HepG2 (cell line): ENCODE measurements around the gene PDRG1. TPM values are rescaled to one million over a fixed set of nuclear protein-coding genes. Genes with fewer than 3 reads are reported as not detected.

Experiments
- CBX5 ChIP-seq: sonication (generic); formaldehyde crosslinking; IDR thresholded peaks from 2 replicates; pipeline ENCODE4 v1.4.0; 2020; ENCODE audit warnings: missing genetic modification reagents, borderline replicate concordance
- DNMT3B ChIP-seq: conservative IDR thresholded peaks from 2 replicates; pipeline ENCODE4 v1.6.1; 2016; ENCODE audit warnings: missing biosample characterization, control low read depth
- FOXA1 ChIP-seq, 2 experiments: fragments of 450-650 bp in 1 of 2; sonication (generic) in 1 of 2; formaldehyde crosslinking in 1 of 2; IDR thresholded peaks; 2 replicates each; pipeline versions ENCODE4 v1.4.0 to v1.6.1; 2016 to 2020; ENCODE audit warnings: missing genetic modification reagents in 1 of 2
- HOXD1 ChIP-seq: sonication (generic); formaldehyde crosslinking; IDR thresholded peaks from 2 replicates; pipeline ENCODE4 v1.5.0; 2020; ENCODE audit warnings: missing genetic modification reagents
- KDM3A ChIP-seq: IDR thresholded peaks from 2 replicates; pipeline ENCODE4 v1.6.1; 2018; ENCODE audit warnings: low read depth, missing compliant biosample characterization
- MED13 ChIP-seq: sonication (generic); formaldehyde crosslinking; IDR thresholded peaks from 2 replicates; pipeline ENCODE4 v1.5.0; 2020; ENCODE audit warnings: missing genetic modification reagents
- SALL2 ChIP-seq: sonication (generic); formaldehyde crosslinking; IDR thresholded peaks from 2 replicates; pipeline ENCODE4 v1.8.1; 2023; ENCODE audit warnings: mild to moderate bottlenecking, missing genetic modification reagents, inconsistent platforms
- SNAI1 ChIP-seq: sonication (generic); formaldehyde crosslinking; IDR thresholded peaks from 2 replicates; pipeline ENCODE4 v1.5.0; 2020; ENCODE audit warnings: mild to moderate bottlenecking, missing genetic modification reagents, borderline replicate concordance
- ZFP36 ChIP-seq: fragments of 150-350 bp; IDR thresholded peaks from 2 replicates; pipeline ENCODE4 v1.6.1; 2018; ENCODE audit warnings: borderline replicate concordance, low read length, low read depth; ENCODE audit not compliant: partially characterized antibody
- ZKSCAN5 ChIP-seq: sonication (generic); formaldehyde crosslinking; IDR thresholded peaks from 2 replicates; pipeline ENCODE4 v1.5.1; 2020; ENCODE audit warnings: mild to moderate bottlenecking, missing genetic modification reagents
- ZNF224 ChIP-seq: sonication (generic); formaldehyde crosslinking; IDR thresholded peaks from 2 replicates; pipeline ENCODE4 v1.5.0; 2020; ENCODE audit warnings: mild to moderate bottlenecking, missing genetic modification reagents
- ZNF232 ChIP-seq: sonication (generic); formaldehyde crosslinking; IDR thresholded peaks from 2 replicates; pipeline ENCODE4 v1.4.0; 2020; ENCODE audit warnings: missing genetic modification reagents, borderline replicate concordance
- ZNF331 ChIP-seq: sonication (generic); formaldehyde crosslinking; IDR thresholded peaks from 2 replicates; pipeline ENCODE4 v1.4.0; 2020; ENCODE audit warnings: missing genetic modification reagents
- ZNF503 ChIP-seq: sonication (generic); formaldehyde crosslinking; IDR thresholded peaks from 2 replicates; pipeline ENCODE4 v1.4.0; 2020; ENCODE audit warnings: missing genetic modification reagents
- ZNF556 ChIP-seq: sonication (generic); formaldehyde crosslinking; IDR thresholded peaks from 2 replicates; pipeline ENCODE4 v1.4.0; 2020; ENCODE audit warnings: mild to moderate bottlenecking, missing genetic modification reagents, borderline replicate concordance
- polyA plus RNA-seq, 8 experiments: library from polyadenylated mRNA; depleted of rRNA in 3 of 8; stranded (reverse) in 7 of 8; unstranded in 1 of 8; fragments of >200 nt; fragmentation: Illumina TruSeq in 4 of 8; extraction: Trizol in 4 of 8; gene quantifications; 2 replicates each; pipeline versions ENCODE4 v1.2.1 to v1.2.3, GENCODE V29; 2011 to 2016; ENCODE audit warnings: low read depth in 4 of 8, missing spikeins in 1 of 8, mixed read lengths in 1 of 8; ENCODE audit not compliant: insufficient read depth in 1 of 8
- total RNA-seq, 5 experiments: library from RNA; depleted of rRNA; stranded (reverse); fragments of >200 nt; fragmentation: Illumina TruSeq; extraction: Trizol; gene quantifications; 2 replicates each; pipeline ENCODE4 v1.2.3, GENCODE V29; 2016; ENCODE audit warnings: low read depth in 1 of 5
- TF ChIP-seq, protein P1 (sequence below): sonication (generic); formaldehyde crosslinking; IDR thresholded peaks from 2 replicates; pipeline ENCODE4 v1.9.0; 2021; ENCODE audit warnings: missing genetic modification reagents, mild to moderate bottlenecking, borderline replicate concordance
- TF ChIP-seq, protein P2 (sequence below): sonication (generic); formaldehyde crosslinking; IDR thresholded peaks from 2 replicates; pipeline ENCODE4 v1.5.0; 2020; ENCODE audit warnings: missing genetic modification reagents
- TF ChIP-seq, protein P3 (sequence below): IDR thresholded peaks from 2 replicates; pipeline ENCODE4 v1.6.1; 2012; ENCODE audit warnings: low read depth, low read length, improper control_type of control experiment
- TF ChIP-seq, protein P4 (sequence below), 2 experiments: sonication (generic) in 1 of 2; formaldehyde crosslinking in 1 of 2; IDR thresholded peaks; 2 replicates each; pipeline versions ENCODE4 v1.5.1 to v1.6.1; 2011 to 2020; ENCODE audit warnings: borderline replicate concordance in 1 of 2, low read depth in 1 of 2, low read length in 1 of 2, mild to moderate bottlenecking in 1 of 2, missing genetic modification reagents in 1 of 2, moderate library complexity in 1 of 2

PDRG1 gene
- total and polyA plus RNA-seq, 2 of the 13 experiments (the other 11 are each of a cell fraction or from before 2014, with no cell fraction given) = 16.6 to 18.0 TPM

GRCh38 chr20:31968291-31969126, 16.7 kb upstream of the PDRG1 start (continued):
- TF ChIP-seq HOXD1 (CRISPR knock-in tag) (peak; percentile 100), ZNF232 (CRISPR knock-in tag) (peak; percentile 100), DNMT3B (CRISPR knock-in tag) (peak; percentile 100), ZNF503 (peak; percentile 100), ZNF331 (CRISPR knock-in tag) (peak; percentile 100), ZFP36 (no peak), MED13 (CRISPR knock-in tag) (peak; percentile 100), KDM3A (peak; percentile 100), FOXA1 (IDR thresholded peaks at IDR 0.05) (no peak), FOXA1 (CRISPR knock-in tag; IDR thresholded peaks at IDR 0.05) (peak; percentile 96), SALL2 (peak; percentile 100), CBX5 (CRISPR knock-in tag) (peak; percentile 100), ZNF556 (CRISPR knock-in tag) (peak; percentile 100), ZKSCAN5 (CRISPR knock-in tag) (peak; percentile 99), ZNF224 (CRISPR knock-in tag) (peak; percentile 100), SNAI1 (peak; percentile 100)
- TF ChIP-seq, protein P1, sequence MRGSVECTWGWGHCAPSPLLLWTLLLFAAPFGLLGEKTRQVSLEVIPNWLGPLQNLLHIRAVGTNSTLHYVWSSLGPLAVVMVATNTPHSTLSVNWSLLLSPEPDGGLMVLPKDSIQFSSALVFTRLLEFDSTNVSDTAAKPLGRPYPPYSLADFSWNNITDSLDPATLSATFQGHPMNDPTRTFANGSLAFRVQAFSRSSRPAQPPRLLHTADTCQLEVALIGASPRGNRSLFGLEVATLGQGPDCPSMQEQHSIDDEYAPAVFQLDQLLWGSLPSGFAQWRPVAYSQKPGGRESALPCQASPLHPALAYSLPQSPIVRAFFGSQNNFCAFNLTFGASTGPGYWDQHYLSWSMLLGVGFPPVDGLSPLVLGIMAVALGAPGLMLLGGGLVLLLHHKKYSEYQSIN (CRISPR knock-in tag) = peak; percentile 100
- TF ChIP-seq, protein P2, sequence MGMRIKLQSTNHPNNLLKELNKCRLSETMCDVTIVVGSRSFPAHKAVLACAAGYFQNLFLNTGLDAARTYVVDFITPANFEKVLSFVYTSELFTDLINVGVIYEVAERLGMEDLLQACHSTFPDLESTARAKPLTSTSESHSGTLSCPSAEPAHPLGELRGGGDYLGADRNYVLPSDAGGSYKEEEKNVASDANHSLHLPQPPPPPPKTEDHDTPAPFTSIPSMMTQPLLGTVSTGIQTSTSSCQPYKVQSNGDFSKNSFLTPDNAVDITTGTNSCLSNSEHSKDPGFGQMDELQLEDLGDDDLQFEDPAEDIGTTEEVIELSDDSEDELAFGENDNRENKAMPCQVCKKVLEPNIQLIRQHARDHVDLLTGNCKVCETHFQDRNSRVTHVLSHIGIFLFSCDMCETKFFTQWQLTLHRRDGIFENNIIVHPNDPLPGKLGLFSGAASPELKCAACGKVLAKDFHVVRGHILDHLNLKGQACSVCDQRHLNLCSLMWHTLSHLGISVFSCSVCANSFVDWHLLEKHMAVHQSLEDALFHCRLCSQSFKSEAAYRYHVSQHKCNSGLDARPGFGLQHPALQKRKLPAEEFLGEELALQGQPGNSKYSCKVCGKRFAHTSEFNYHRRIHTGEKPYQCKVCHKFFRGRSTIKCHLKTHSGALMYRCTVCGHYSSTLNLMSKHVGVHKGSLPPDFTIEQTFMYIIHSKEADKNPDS = peak; percentile 100
- TF ChIP-seq, protein P3, sequence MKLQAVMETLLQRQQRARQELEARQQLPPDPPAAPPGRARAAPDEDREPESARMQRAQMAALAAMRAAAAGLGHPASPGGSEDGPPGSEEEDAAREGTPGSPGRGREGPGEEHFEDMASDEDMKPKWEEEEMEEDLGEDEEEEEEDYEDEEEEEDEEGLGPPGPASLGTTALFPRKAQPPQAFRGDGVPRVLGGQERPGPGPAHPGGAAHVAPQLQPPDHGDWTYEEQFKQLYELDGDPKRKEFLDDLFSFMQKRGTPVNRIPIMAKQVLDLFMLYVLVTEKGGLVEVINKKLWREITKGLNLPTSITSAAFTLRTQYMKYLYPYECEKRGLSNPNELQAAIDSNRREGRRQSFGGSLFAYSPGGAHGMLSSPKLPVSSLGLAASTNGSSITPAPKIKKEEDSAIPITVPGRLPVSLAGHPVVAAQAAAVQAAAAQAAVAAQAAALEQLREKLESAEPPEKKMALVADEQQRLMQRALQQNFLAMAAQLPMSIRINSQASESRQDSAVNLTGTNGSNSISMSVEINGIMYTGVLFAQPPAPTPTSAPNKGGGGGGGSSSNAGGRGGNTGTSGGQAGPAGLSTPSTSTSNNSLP = no peak
- TF ChIP-seq, protein P4, sequence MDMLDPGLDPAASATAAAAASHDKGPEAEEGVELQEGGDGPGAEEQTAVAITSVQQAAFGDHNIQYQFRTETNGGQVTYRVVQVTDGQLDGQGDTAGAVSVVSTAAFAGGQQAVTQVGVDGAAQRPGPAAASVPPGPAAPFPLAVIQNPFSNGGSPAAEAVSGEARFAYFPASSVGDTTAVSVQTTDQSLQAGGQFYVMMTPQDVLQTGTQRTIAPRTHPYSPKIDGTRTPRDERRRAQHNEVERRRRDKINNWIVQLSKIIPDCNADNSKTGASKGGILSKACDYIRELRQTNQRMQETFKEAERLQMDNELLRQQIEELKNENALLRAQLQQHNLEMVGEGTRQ (IDR thresholded peaks at IDR 0.05; ENCODE audit: low read depth, low read length) = no peak
- TF ChIP-seq, protein P4 (CRISPR knock-in tag; IDR thresholded peaks at IDR 0.05; ENCODE audit: borderline replicate concordance) = peak; percentile 89
